Tibial artery (tissue), 4 donors: Measurements from ENCODE around the gene HGF.
A peak's percentile ranks its signal among the peaks of the same experiment; 100 is the strongest.

Experiments used
- DNase-seq, 2 donors: peaks; one replicate each; pipeline ENCODE4 v3.0.0-alpha.2; 2019
- H3K27ac ChIP-seq, 2 donors: fragments of 200-600 bp; sonication (generic) in 1 of 2; 1 replicate in 1 of 2; 2 replicates in 1 of 2; pipeline ENCODE4 v1.5.1; 2018 to 2019; ENCODE audit warnings: mild to moderate bottlenecking in 1 of 2
- H3K27me3 ChIP-seq, 2 donors: fragments of 200-600 bp; sonication (generic) in 1 of 2; one replicate each; pipeline versions ENCODE4 v1.5.1 to v1.6.0; 2016 to 2019
- H3K36me3 ChIP-seq, 3 donors: fragments of 200-600 bp; sonication (generic) in 2 of 3; one replicate each; pipeline ENCODE4 v1.5.1; 2016 to 2019; ENCODE audit warnings: mild to moderate bottlenecking in 2 of 3
- H3K4me1 ChIP-seq, 4 donors: fragments of 200-600 bp; sonication (generic) in 2 of 4; 1 replicate in 3 of 4; 2 replicates in 1 of 4; pipeline ENCODE4 v1.5.1; 2016 to 2019
- H3K4me3 ChIP-seq, 2 donors: fragments of 200-600 bp; sonication (generic) in 1 of 2; 1 replicate in 1 of 2; 2 replicates in 1 of 2; pipeline ENCODE4 v1.5.1; 2018 to 2019; ENCODE audit warnings: mild to moderate bottlenecking in 2 of 2
- H3K9me3 ChIP-seq, 3 donors: fragments of 200-600 bp; sonication (generic) in 1 of 3; one replicate each; pipeline ENCODE4 v1.5.1; 2016 to 2019
- intact Hi-C: fragments of 100-400 bp; cut with DNase I; formaldehyde crosslinking; loops from one replicate; pipeline ENCODE4 v1.15.0; 2023; ENCODE audit warnings: low total_unique reads
- TF ChIP-seq, protein P1 (sequence below), 2 experiments: fragments of 200-600 bp in 1 of 2; fragments of 450-650 bp in 1 of 2; IDR thresholded peaks; one replicate each; pipeline ENCODE4 v1.5.1; 2017 to 2019; ENCODE audit warnings: antibody characterized with exemption in 2 of 2, mild to moderate bottlenecking in 1 of 2, moderate library complexity in 1 of 2

The HGF gene

DNA sequence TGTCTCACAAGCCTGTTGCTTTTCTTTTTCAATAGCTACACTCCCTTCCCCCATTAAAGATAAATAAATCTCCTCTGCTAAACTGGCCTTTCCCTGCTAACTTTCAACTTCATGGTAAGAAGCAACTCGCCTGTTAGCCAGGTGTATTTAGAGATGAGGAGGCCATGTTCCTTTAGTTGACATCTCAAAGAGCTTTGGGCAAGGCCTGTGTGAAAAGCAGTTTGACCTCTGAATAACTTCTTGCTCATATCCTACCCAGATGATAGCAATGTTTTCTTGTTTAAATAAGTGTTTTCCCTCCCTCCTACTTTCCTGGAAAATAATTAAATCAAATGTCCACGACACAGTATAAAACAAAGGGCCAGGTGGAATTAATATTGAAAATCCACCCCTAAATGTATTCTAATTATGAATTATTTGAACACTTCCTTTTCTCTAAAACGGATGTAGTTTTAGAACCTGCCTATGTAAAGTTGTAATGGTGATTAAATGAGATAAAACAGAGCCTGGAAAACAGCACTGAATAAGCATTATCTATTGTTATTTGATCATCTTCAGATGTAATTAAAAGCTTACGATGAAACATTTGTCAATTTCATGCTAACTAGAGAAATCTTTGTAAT is 78.5 kb downstream of the HGF start:
- intact Hi-C loops = no loop called here
- H3K9me3 ChIP-seq = no peaks in the 10 kb centered on the region

DNA sequence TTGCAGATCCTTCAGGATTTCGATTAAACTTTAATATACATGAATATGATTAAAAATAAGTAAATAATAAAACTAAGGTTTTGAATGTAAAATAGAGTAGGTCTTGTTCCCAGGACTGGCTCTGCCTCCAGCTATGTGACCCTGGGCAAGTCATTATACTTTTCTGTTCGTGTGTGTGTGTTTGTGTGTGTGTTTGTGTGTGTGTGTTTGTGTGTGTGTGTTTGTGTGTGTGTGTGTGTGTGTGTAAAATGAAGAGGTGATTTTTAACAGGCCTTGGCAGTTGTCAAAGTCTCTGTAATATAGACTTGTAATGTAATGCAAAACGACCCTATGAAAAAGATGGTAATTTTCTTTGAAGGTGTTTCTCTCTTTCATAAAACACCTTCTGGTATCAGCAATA is 79.2 kb downstream of the HGF start:
- H3K4me3 ChIP-seq = no peak overlapping the region
- H3K9me3 ChIP-seq = no peaks in the 10 kb centered on the region
- TF ChIP-seq, protein P1, sequence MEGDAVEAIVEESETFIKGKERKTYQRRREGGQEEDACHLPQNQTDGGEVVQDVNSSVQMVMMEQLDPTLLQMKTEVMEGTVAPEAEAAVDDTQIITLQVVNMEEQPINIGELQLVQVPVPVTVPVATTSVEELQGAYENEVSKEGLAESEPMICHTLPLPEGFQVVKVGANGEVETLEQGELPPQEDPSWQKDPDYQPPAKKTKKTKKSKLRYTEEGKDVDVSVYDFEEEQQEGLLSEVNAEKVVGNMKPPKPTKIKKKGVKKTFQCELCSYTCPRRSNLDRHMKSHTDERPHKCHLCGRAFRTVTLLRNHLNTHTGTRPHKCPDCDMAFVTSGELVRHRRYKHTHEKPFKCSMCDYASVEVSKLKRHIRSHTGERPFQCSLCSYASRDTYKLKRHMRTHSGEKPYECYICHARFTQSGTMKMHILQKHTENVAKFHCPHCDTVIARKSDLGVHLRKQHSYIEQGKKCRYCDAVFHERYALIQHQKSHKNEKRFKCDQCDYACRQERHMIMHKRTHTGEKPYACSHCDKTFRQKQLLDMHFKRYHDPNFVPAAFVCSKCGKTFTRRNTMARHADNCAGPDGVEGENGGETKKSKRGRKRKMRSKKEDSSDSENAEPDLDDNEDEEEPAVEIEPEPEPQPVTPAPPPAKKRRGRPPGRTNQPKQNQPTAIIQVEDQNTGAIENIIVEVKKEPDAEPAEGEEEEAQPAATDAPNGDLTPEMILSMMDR (IDR thresholded peaks at IDR 0.05) = no peak
- H3K36me3 ChIP-seq = no peaks in the 10 kb centered on the region
- intact Hi-C loops = no loop called here
- peaks cover 0 to 31% (median 5%) of the 10 kb centered on the region in 4 donors for H3K4me1 ChIP-seq
- DNase-seq = no peak
- H3K27ac ChIP-seq = peak overlapping the region in 1 of 2 donors; percentile 25
- no peaks in the 10 kb centered on the region for H3K27me3 ChIP-seq

More for the DNA sequence above, 78.5 kb downstream of the HGF start:
- Histone ChIP-seq H3K27me3 (no peaks in the 10 kb centered on the region), H3K36me3 (no peaks in the 10 kb centered on the region), H3K4me3 (no peak overlapping the region), H3K27ac (peak overlapping the region in 1 of 2 donors; percentile 25), H3K4me1 (peaks cover 0 to 30% (median 5%) of the 10 kb centered on the region in 4 donors)
- TF ChIP-seq, protein P1 (IDR thresholded peaks at IDR 0.05) = no peak
- DNase-seq = no peak

DNA sequence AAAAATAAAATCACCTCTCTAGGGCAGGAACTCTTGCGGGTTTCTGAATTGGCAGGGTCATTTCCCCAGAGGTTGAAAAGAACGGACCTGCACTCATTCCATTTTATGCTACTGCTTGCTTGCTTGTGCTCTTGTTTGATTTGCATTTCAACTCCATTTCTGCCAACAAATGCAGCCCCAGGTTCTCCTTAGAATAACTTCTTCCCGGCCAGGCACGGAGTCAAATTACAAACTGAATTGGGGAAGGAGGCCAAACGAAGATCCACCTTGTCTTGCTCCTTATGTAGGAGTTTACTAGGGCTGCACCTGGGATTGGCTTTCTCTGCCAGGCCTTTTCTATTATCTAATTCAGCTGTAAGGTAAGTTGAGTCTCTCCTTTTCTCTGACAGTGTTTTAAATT is 79.6 kb downstream of the HGF start:
- no peaks in the 10 kb centered on the region for H3K27me3 ChIP-seq
- H3K4me1 ChIP-seq = peaks cover 0 to 35% (median 6%) of the 10 kb centered on the region in 4 donors
- intact Hi-C loops = no loop called here
- no peaks in the 10 kb centered on the region for H3K36me3 ChIP-seq
- H3K27ac ChIP-seq = peak overlapping the region; percentile 25 to 36
- no peak for DNase-seq
- TF ChIP-seq, protein P1 (IDR thresholded peaks at IDR 0.05) = no peak
- H3K9me3 ChIP-seq = no peaks in the 10 kb centered on the region
- H3K4me3 ChIP-seq = no peak overlapping the region

DNA sequence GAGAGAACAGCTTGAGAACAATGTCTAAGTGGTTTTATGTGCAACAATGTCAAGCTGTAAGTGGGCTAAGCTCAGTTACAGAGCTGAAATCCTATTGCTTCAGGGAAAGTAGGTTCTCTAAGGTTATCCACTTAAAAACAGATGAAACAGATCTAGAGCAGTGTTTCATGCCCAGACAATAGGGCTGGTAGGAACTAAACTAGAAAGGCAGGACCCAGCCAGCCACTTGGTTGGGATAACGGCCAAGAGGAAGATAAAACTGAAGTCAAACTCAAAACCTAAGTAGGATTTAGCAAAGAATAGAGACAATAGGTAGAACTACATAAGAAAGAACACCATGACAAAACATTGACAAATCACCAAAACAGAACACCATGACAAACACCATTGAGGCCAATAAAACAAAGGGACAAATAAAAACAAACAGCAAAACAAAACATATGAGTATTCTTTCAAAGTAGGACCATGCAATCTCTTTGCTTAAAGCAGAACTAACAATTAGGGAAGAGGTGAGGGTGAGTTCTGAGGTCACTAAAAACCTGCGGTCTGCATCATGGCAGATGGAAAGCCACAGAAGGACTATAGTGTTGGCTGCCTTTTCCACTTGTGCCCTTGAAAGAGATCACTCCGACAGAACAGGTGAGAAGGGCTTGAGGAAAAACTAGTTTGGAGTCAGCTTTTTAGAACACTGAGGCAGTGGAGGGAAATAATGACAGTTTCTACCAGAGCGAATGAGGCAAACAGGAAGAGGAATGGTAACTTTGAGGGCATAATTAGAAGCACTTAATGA is 81.0 kb downstream of the HGF start:
- Histone ChIP-seq H3K36me3 (no peaks in the 10 kb centered on the region), H3K27ac (no peak overlapping the region), H3K4me3 (no peak overlapping the region), H3K9me3 (no peaks in the 10 kb centered on the region), H3K4me1 (peaks cover 0 to 42% (median 10%) of the 10 kb centered on the region in 4 donors), H3K27me3 (no peaks in the 10 kb centered on the region)
- TF ChIP-seq, protein P1 (IDR thresholded peaks at IDR 0.05) = no peak
- intact Hi-C loops = no loop called here
- no peak for DNase-seq

DNA sequence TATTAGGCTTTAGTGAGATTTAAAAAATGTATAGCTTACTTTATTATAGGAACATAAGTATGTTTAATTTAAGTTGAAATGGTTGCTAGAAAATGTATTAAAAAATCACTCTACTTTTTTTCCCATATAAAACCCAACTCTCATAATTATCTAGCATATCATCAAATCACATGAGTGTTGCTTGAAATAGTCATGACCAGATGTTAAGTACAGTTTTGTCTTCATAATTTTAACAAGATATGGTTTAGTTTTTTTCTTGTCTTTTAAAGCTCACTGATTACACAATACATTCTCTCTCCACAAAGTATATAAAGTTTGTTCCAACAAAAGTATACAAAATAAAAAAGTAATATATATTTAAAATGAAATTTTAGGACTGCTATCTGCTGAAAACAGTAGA is 82.8 kb downstream of the HGF start:
- H3K4me3 ChIP-seq = no peak overlapping the region
- DNase-seq = no peak
- H3K9me3 ChIP-seq = no peaks in the 10 kb centered on the region
- intact Hi-C loops = no loop called here
- H3K36me3 ChIP-seq = no peaks in the 10 kb centered on the region
- no peaks in the 10 kb centered on the region for H3K27me3 ChIP-seq
- H3K27ac ChIP-seq = no peak overlapping the region
- H3K4me1 ChIP-seq = peaks cover 0 to 42% (median 10%) of the 10 kb centered on the region in 4 donors
- TF ChIP-seq, protein P1 (IDR thresholded peaks at IDR 0.05) = no peak
